GM23338 (cell line): Measurements from ENCODE around the gene CXCL16. TPM values are rescaled to one million over a fixed set of nuclear protein-coding genes. Genes with fewer than 3 reads are reported as not detected.

Source experiments
- ATAC-seq: fragments of 200-7000 bp; cut with Tn5 transposase; 3 replicates; pipeline ENCODE4 v1.9.1; 2020
- DNase-seq: peaks from one replicate; pipeline ENCODE4 v3.0.0-alpha.2; 2015; ENCODE audit warnings: low spot score
- H2AFZ ChIP-seq: fragments of 200-600 bp; sonication (generic); 2 replicates; pipeline ENCODE4 v1.8.0; 2016; ENCODE audit warnings: antibody characterized with exemption, mild to moderate bottlenecking, moderate library complexity
- H3F3A ChIP-seq: fragments of 200-600 bp; sonication (generic); replicated peaks from 2 replicates; pipeline ENCODE4 v1.8.0; 2017; ENCODE audit warnings: antibody characterized with exemption, mixed run types, low read depth
- H3K27ac ChIP-seq: fragments of 200-600 bp; sonication (generic); 2 replicates; pipeline ENCODE4 v1.6.1; 2016; ENCODE audit warnings: low read depth
- H3K27me3 ChIP-seq: fragments of 200-600 bp; sonication (generic); 2 replicates; pipeline ENCODE4 v1.8.0; 2016; ENCODE audit warnings: mild to moderate bottlenecking, mixed run types, moderate library complexity; ENCODE audit not compliant: insufficient read depth
- H3K36me3 ChIP-seq: fragments of 200-600 bp; sonication (generic); 2 replicates; pipeline ENCODE4 v1.8.0; 2016; ENCODE audit warnings: mild to moderate bottlenecking; ENCODE audit not compliant: insufficient read depth
- H3K4me1 ChIP-seq: fragments of 200-600 bp; sonication (generic); 2 replicates; pipeline ENCODE4 v1.8.0; 2016; ENCODE audit warnings: mild to moderate bottlenecking, moderate library complexity; ENCODE audit not compliant: insufficient read depth
- H3K4me2 ChIP-seq: fragments of 200-600 bp; sonication (generic); 2 replicates; pipeline ENCODE4 v1.7.1; 2017; ENCODE audit warnings: mixed run types
- H3K4me3 ChIP-seq: fragments of 200-600 bp; sonication (generic); 2 replicates; pipeline ENCODE4 v1.6.1; 2016; ENCODE audit warnings: mixed run types
- H3K79me2 ChIP-seq: fragments of 200-600 bp; sonication (generic); replicated peaks from 2 replicates; pipeline ENCODE4 v1.8.0; 2017; ENCODE audit warnings: mild to moderate bottlenecking; ENCODE audit not compliant: insufficient read depth
- H3K9me2 ChIP-seq: fragments of 200-600 bp; sonication (generic); 2 replicates; pipeline ENCODE4 v1.8.0; 2017; ENCODE audit not compliant: insufficient read depth
- H4K20me1 ChIP-seq: fragments of 200-600 bp; sonication (generic); replicated peaks from 2 replicates; pipeline ENCODE4 v1.8.0; 2017; ENCODE audit warnings: mild to moderate bottlenecking; ENCODE audit not compliant: insufficient read depth
- H3K27ac Mint-ChIP-seq: 2 replicates; pipeline ENCODE4 v1.8.0; 2020; ENCODE audit warnings: inconsistent platforms, mild to moderate bottlenecking, moderate library complexity, mixed read lengths
- H3K27me3 Mint-ChIP-seq: 3 replicates; pipeline ENCODE4 v1.8.0; 2022; ENCODE audit warnings: low read depth, mild to moderate bottlenecking, moderate library complexity, mixed read lengths, inconsistent platforms; ENCODE audit not compliant: insufficient read depth, poor library complexity
- H3K36me3 Mint-ChIP-seq: 3 replicates; pipeline ENCODE4 v1.8.0; 2021; ENCODE audit warnings: low read depth, mild to moderate bottlenecking, inconsistent platforms, moderate library complexity, mixed read lengths
- H3K4me1 Mint-ChIP-seq: 3 replicates; pipeline ENCODE4 v1.8.0; 2020; ENCODE audit warnings: mild to moderate bottlenecking, inconsistent platforms, mixed read lengths
- H3K4me3 Mint-ChIP-seq: 3 replicates; pipeline ENCODE4 v1.8.0; 2021; ENCODE audit warnings: moderate library complexity, mild to moderate bottlenecking, inconsistent platforms, mixed read lengths
- H3K9me3 Mint-ChIP-seq: 3 replicates; pipeline ENCODE4 v1.8.0; 2020; ENCODE audit warnings: moderate library complexity, mild to moderate bottlenecking, inconsistent platforms, mixed read lengths
- CTCF ChIP-seq, 2 experiments: fragments of 200-600 bp in 1 of 2; sonication (generic) in 1 of 2; conservative IDR thresholded peaks; 2 replicates each; pipeline versions ENCODE4 v1.5.1 to v1.6.1; 2016 to 2017; ENCODE audit warnings: antibody characterized with exemption in 2 of 2, low read depth in 2 of 2, mild to moderate bottlenecking in 2 of 2, moderate library complexity in 1 of 2
- JUNB ChIP-seq: IDR thresholded peaks from one replicate; pipeline ENCODE4 v1.6.1; 2016; ENCODE audit warnings: antibody characterized with exemption; ENCODE audit not compliant: unreplicated experiment
- POLR2AphosphoS5 ChIP-seq: IDR thresholded peaks from 2 replicates; pipeline ENCODE4 v1.6.1; 2016; ENCODE audit warnings: antibody characterized with exemption, low read depth
- REST ChIP-seq: IDR thresholded peaks from one replicate; pipeline ENCODE4 v1.6.1; 2018; ENCODE audit warnings: antibody characterized with exemption; ENCODE audit not compliant: unreplicated experiment
- STAT1 ChIP-seq: IDR thresholded peaks from one replicate; pipeline ENCODE4 v1.6.1; 2016; ENCODE audit warnings: antibody characterized with exemption; ENCODE audit not compliant: unreplicated experiment
- ZNF331 ChIP-seq: fragments of 250-450 bp; sonication (Bioruptor Pico); IDR thresholded peaks from 2 replicates; pipeline ENCODE4 v1.5.0; 2020; ENCODE audit warnings: low read depth, mild to moderate bottlenecking, moderate library complexity
- ZNF462 ChIP-seq: fragments of 250-450 bp; sonication (Bioruptor Pico); IDR thresholded peaks from 2 replicates; pipeline ENCODE4 v1.5.0; 2020; ENCODE audit warnings: mild to moderate bottlenecking, moderate library complexity
- polyA plus RNA-seq: library from polyadenylated mRNA; unstranded; fragments of >200 nt; fragmentation: Nextera tagmentation; extraction: Ambion mirVana; gene quantifications from 2 replicates; pipeline ENCODE4 v1.2.1, GENCODE V29; 2016
- total RNA-seq: library from RNA; depleted of rRNA; stranded (reverse); fragments of >200 nt; shearing (Covaris generic); gene quantifications from 2 replicates; pipeline ENCODE4 v1.2.3, GENCODE V29; 2014

Gene CXCL16
- total and polyA plus RNA-seq, 2 experiments from 2014 or later = 4.0 to 4.1 TPM

- DNase-seq (no peak), ATAC-seq (no peak)
- Mint-ChIP-seq H3K27me3 (peaks cover 59% of the 10 kb centered on the region), H3K36me3 (no peaks in the 10 kb centered on the region; the same call in 2 of the 3 replicates), H3K4me1 (peaks cover 22% of the 10 kb centered on the region; the same call in 2 of the 3 replicates), H3K4me3 (no peak overlapping the region), H3K9me3 (no peaks in the 10 kb centered on the region; the same call in 1 of the 3 replicates), H3K27ac (no peak overlapping the region)
- H3K27ac ChIP-seq = no peak overlapping the region
- H3K9me2 ChIP-seq = no peaks in the 10 kb centered on the region
- TF ChIP-seq CTCF (conservative IDR thresholded peaks at IDR 0.05; ENCODE audit: low read depth in 2 of 2) = no peak
- no peak for TF ChIP-seq ZNF331 (CRISPR knock-in tag)
- no peak for TF ChIP-seq POLR2AphosphoS5
- TF ChIP-seq ZNF462 (CRISPR knock-in tag) = no peak
- no peak for TF ChIP-seq REST
- no peak for TF ChIP-seq STAT1
- no peak for TF ChIP-seq JUNB
- no peak overlapping the region for H2AFZ ChIP-seq
- no peak overlapping the region for H3K4me3 ChIP-seq
- no peaks in the 10 kb centered on the region for H4K20me1 ChIP-seq
- H3K27me3 ChIP-seq = peaks cover 46% of the 10 kb centered on the region
- H3F3A ChIP-seq = peaks cover 19% of the 10 kb centered on the region; the same call in 1 of the 2 replicates
- peaks cover 11% of the 10 kb centered on the region for H3K4me1 ChIP-seq
- no peaks in the 10 kb centered on the region for H3K79me2 ChIP-seq
- no peaks in the 10 kb centered on the region for H3K36me3 ChIP-seq
- H3K4me2 ChIP-seq = no peak overlapping the region
Measured at GRCh38 chr17:4743216-4743615, 3.5 kb upstream of the CXCL16 start.
